GM23338 (cell line): ENCODE results near the gene EXOC4. TPM values are rescaled to one million over a fixed set of nuclear protein-coding genes. Genes with fewer than 3 reads are reported as not detected.

ENCODE experiments used
- ATAC-seq: fragments of 200-7000 bp; cut with Tn5 transposase; 3 replicates; pipeline ENCODE4 v1.9.1; 2020
- DNase-seq: peaks from one replicate; pipeline ENCODE4 v3.0.0-alpha.2; 2015; ENCODE audit warnings: low spot score
- H2AFZ ChIP-seq: fragments of 200-600 bp; sonication (generic); 2 replicates; pipeline ENCODE4 v1.8.0; 2016; ENCODE audit warnings: antibody characterized with exemption, mild to moderate bottlenecking, moderate library complexity
- H3F3A ChIP-seq: fragments of 200-600 bp; sonication (generic); replicated peaks from 2 replicates; pipeline ENCODE4 v1.8.0; 2017; ENCODE audit warnings: antibody characterized with exemption, mixed run types, low read depth
- H3K27ac ChIP-seq: fragments of 200-600 bp; sonication (generic); 2 replicates; pipeline ENCODE4 v1.6.1; 2016; ENCODE audit warnings: low read depth
- H3K27me3 ChIP-seq: fragments of 200-600 bp; sonication (generic); 2 replicates; pipeline ENCODE4 v1.8.0; 2016; ENCODE audit warnings: mild to moderate bottlenecking, mixed run types, moderate library complexity; ENCODE audit not compliant: insufficient read depth
- H3K36me3 ChIP-seq: fragments of 200-600 bp; sonication (generic); 2 replicates; pipeline ENCODE4 v1.8.0; 2016; ENCODE audit warnings: mild to moderate bottlenecking; ENCODE audit not compliant: insufficient read depth
- H3K4me1 ChIP-seq: fragments of 200-600 bp; sonication (generic); 2 replicates; pipeline ENCODE4 v1.8.0; 2016; ENCODE audit warnings: mild to moderate bottlenecking, moderate library complexity; ENCODE audit not compliant: insufficient read depth
- H3K4me2 ChIP-seq: fragments of 200-600 bp; sonication (generic); 2 replicates; pipeline ENCODE4 v1.7.1; 2017; ENCODE audit warnings: mixed run types
- H3K4me3 ChIP-seq: fragments of 200-600 bp; sonication (generic); 2 replicates; pipeline ENCODE4 v1.6.1; 2016; ENCODE audit warnings: mixed run types
- H3K79me2 ChIP-seq: fragments of 200-600 bp; sonication (generic); replicated peaks from 2 replicates; pipeline ENCODE4 v1.8.0; 2017; ENCODE audit warnings: mild to moderate bottlenecking; ENCODE audit not compliant: insufficient read depth
- H3K9me2 ChIP-seq: fragments of 200-600 bp; sonication (generic); 2 replicates; pipeline ENCODE4 v1.8.0; 2017; ENCODE audit not compliant: insufficient read depth
- H4K20me1 ChIP-seq: fragments of 200-600 bp; sonication (generic); replicated peaks from 2 replicates; pipeline ENCODE4 v1.8.0; 2017; ENCODE audit warnings: mild to moderate bottlenecking; ENCODE audit not compliant: insufficient read depth
- H3K27ac Mint-ChIP-seq: 2 replicates; pipeline ENCODE4 v1.8.0; 2020; ENCODE audit warnings: inconsistent platforms, mild to moderate bottlenecking, moderate library complexity, mixed read lengths
- H3K27me3 Mint-ChIP-seq: 3 replicates; pipeline ENCODE4 v1.8.0; 2022; ENCODE audit warnings: low read depth, mild to moderate bottlenecking, moderate library complexity, mixed read lengths, inconsistent platforms; ENCODE audit not compliant: insufficient read depth, poor library complexity
- H3K36me3 Mint-ChIP-seq: 3 replicates; pipeline ENCODE4 v1.8.0; 2021; ENCODE audit warnings: low read depth, mild to moderate bottlenecking, inconsistent platforms, moderate library complexity, mixed read lengths
- H3K4me1 Mint-ChIP-seq: 3 replicates; pipeline ENCODE4 v1.8.0; 2020; ENCODE audit warnings: mild to moderate bottlenecking, inconsistent platforms, mixed read lengths
- H3K4me3 Mint-ChIP-seq: 3 replicates; pipeline ENCODE4 v1.8.0; 2021; ENCODE audit warnings: moderate library complexity, mild to moderate bottlenecking, inconsistent platforms, mixed read lengths
- H3K9me3 Mint-ChIP-seq: 3 replicates; pipeline ENCODE4 v1.8.0; 2020; ENCODE audit warnings: moderate library complexity, mild to moderate bottlenecking, inconsistent platforms, mixed read lengths
- CREB1 ChIP-seq: fragments of 250-450 bp; sonication (Bioruptor Pico); IDR thresholded peaks from 2 replicates; pipeline ENCODE4 v1.5.0; 2020; ENCODE audit warnings: low read depth, mild to moderate bottlenecking, moderate library complexity
- CTCF ChIP-seq, 2 experiments: fragments of 200-600 bp in 1 of 2; sonication (generic) in 1 of 2; conservative IDR thresholded peaks; 2 replicates each; pipeline versions ENCODE4 v1.5.1 to v1.6.1; 2016 to 2017; ENCODE audit warnings: antibody characterized with exemption in 2 of 2, low read depth in 2 of 2, mild to moderate bottlenecking in 2 of 2, moderate library complexity in 1 of 2
- ETS1 ChIP-seq: IDR thresholded peaks from 2 replicates; pipeline ENCODE4 v1.6.1; 2016; ENCODE audit warnings: antibody characterized with exemption
- EZH2 ChIP-seq: fragments of 200-600 bp; sonication (generic); IDR thresholded peaks from one replicate; pipeline ENCODE4 v1.8.0; 2017; ENCODE audit warnings: antibody characterized with exemption, mild to moderate bottlenecking, low read depth; ENCODE audit not compliant: unreplicated experiment
- EZH2phosphoT487 ChIP-seq: fragments of 200-600 bp; sonication (generic); IDR thresholded peaks from one replicate; pipeline ENCODE4 v1.8.1; 2018; ENCODE audit warnings: antibody characterized with exemption; ENCODE audit not compliant: unreplicated experiment
- JUNB ChIP-seq: IDR thresholded peaks from one replicate; pipeline ENCODE4 v1.6.1; 2016; ENCODE audit warnings: antibody characterized with exemption; ENCODE audit not compliant: unreplicated experiment
- NANOG ChIP-seq: IDR thresholded peaks from 2 replicates; pipeline ENCODE4 v1.6.1; 2016; ENCODE audit warnings: antibody characterized with exemption, borderline replicate concordance
- ZNF114 ChIP-seq: fragments of 250-450 bp; sonication (Bioruptor Pico); IDR thresholded peaks from 2 replicates; pipeline ENCODE4 v1.5.0; 2020; ENCODE audit warnings: mild to moderate bottlenecking, moderate library complexity
- ZNF331 ChIP-seq: fragments of 250-450 bp; sonication (Bioruptor Pico); IDR thresholded peaks from 2 replicates; pipeline ENCODE4 v1.5.0; 2020; ENCODE audit warnings: low read depth, mild to moderate bottlenecking, moderate library complexity
- ZNF462 ChIP-seq: fragments of 250-450 bp; sonication (Bioruptor Pico); IDR thresholded peaks from 2 replicates; pipeline ENCODE4 v1.5.0; 2020; ENCODE audit warnings: mild to moderate bottlenecking, moderate library complexity
- polyA plus RNA-seq: library from polyadenylated mRNA; unstranded; fragments of >200 nt; fragmentation: Nextera tagmentation; extraction: Ambion mirVana; gene quantifications from 2 replicates; pipeline ENCODE4 v1.2.1, GENCODE V29; 2016
- total RNA-seq: library from RNA; depleted of rRNA; stranded (reverse); fragments of >200 nt; shearing (Covaris generic); gene quantifications from 2 replicates; pipeline ENCODE4 v1.2.3, GENCODE V29; 2014

The EXOC4 gene
- total and polyA plus RNA-seq, 2 experiments from 2014 or later: 37.5 to 52.7 TPM

- H2AFZ ChIP-seq: no peak overlapping the region
- H3K36me3 ChIP-seq: no peaks in the 10 kb centered on the region
- H3K4me1 ChIP-seq: peaks cover 5% of the 10 kb centered on the region; the same call in 1 of the 2 replicates
- no peaks in the 10 kb centered on the region for H4K20me1 ChIP-seq
- Mint-ChIP-seq H3K9me3 (no peaks in the 10 kb centered on the region), H3K4me3 (no peak overlapping the region), H3K27ac (peak overlapping the region; percentile 49; the same call in 1 of the 2 replicates), H3K4me1 (peaks cover 28% of the 10 kb centered on the region), H3K36me3 (no peaks in the 10 kb centered on the region), H3K27me3 (peaks cover 2% of the 10 kb centered on the region)
- no peak overlapping the region for H3K4me2 ChIP-seq
- no peak for TF ChIP-seq JUNB
- no peak for TF ChIP-seq ZNF114 (CRISPR knock-in tag)
- TF ChIP-seq CREB1: no peak
- TF ChIP-seq EZH2: no peak
- no peak overlapping the region for H3K4me3 ChIP-seq
- H3K27me3 ChIP-seq: no peaks in the 10 kb centered on the region
- no peaks in the 10 kb centered on the region for H3K79me2 ChIP-seq
- no peaks in the 10 kb centered on the region for H3F3A ChIP-seq
- H3K27ac ChIP-seq: no peak overlapping the region
- peak; percentile 42 for DNase-seq
- ATAC-seq: no peak
- H3K9me2 ChIP-seq: no peaks in the 10 kb centered on the region
Measured at GRCh38 chr7:133753513-133753912, 500.6 kb downstream of the EXOC4 start.

GRCh38 chr7:133754708-133755107 lies 501.8 kb downstream of the EXOC4 start:
- Histone ChIP-seq H4K20me1 (no peaks in the 10 kb centered on the region), H3K27me3 (no peaks in the 10 kb centered on the region), H3K36me3 (no peaks in the 10 kb centered on the region), H3K9me2 (no peaks in the 10 kb centered on the region), H3K4me2 (no peak overlapping the region), H3F3A (no peaks in the 10 kb centered on the region), H3K4me3 (no peak overlapping the region), H3K79me2 (no peaks in the 10 kb centered on the region), H3K27ac (no peak overlapping the region), H2AFZ (no peak overlapping the region), H3K4me1 (peaks cover 4% of the 10 kb centered on the region; the same call in 1 of the 2 replicates)
- Mint-ChIP-seq H3K9me3 (no peaks in the 10 kb centered on the region), H3K4me3 (no peak overlapping the region), H3K36me3 (no peaks in the 10 kb centered on the region), H3K27ac (no peak overlapping the region), H3K4me1 (peaks cover 24% of the 10 kb centered on the region), H3K27me3 (peaks cover 2% of the 10 kb centered on the region)
- TF ChIP-seq ZNF331 (CRISPR knock-in tag) (no peak), CREB1 (no peak), EZH2phosphoT487 (no peak), ETS1 (no peak), CTCF (conservative IDR thresholded peaks at IDR 0.05; ENCODE audit: low read depth in 2 of 2) (no peak), NANOG (no peak), ZNF462 (CRISPR knock-in tag) (no peak)
- DNase-seq (no peak), ATAC-seq (no peak)
